GM12878 (cell line): ENCODE results near the gene CHCHD6. TPM values are rescaled to one million over a fixed set of nuclear protein-coding genes. Genes with fewer than 3 reads are reported as not detected.

ENCODE experiments used
- ATAC-seq: fragments of 200-7000 bp; cut with Tn5 transposase; 3 replicates; pipeline ENCODE4 v1.9.1; 2020; ENCODE audit warnings: mild to moderate bottlenecking, moderate library complexity
- BruUV-seq: library from RNA; stranded (reverse); fragments of 400-500 nt; replicated peaks from 2 replicates; lab custom pipeline; 2021; lab: Mats Ljungman, UMichigan
- CTCF ChIA-PET: fragments of 300-600 bp; sonication (Branson Sonifier 250); formaldehyde crosslinking; extraction: SDS; loops from one replicate; lab custom pipeline; 2021; ENCODE audit warnings: inconsistent platforms; lab: Yijun Ruan, JAX
- POLR2A ChIA-PET: fragments of 350-600 bp; formaldehyde crosslinking; extraction: SDS; loops from one replicate; lab custom pipeline; 2021; ENCODE audit warnings: inconsistent platforms; lab: Charles Lee
- RAD21 ChIA-PET: fragments of 300-600 bp; sonication (Branson Sonifier 250); formaldehyde crosslinking; loops from one replicate; lab custom pipeline; 2023; ENCODE audit warnings: antibody characterized with exemption; ENCODE audit not compliant: unreplicated experiment; lab: Charles Lee
- SMC1A ChIA-PET: fragments of 300-600 bp; sonication (Branson Sonifier 250); formaldehyde crosslinking; loops from one replicate; lab custom pipeline; 2023; ENCODE audit not compliant: unreplicated experiment, uncharacterized antibody; lab: Charles Lee
- DNase-seq: peaks from one replicate; pipeline ENCODE4 v3.0.0-alpha.2; 2011; ENCODE audit warnings: low read depth, low spot score
- FAIRE-seq: peaks from 3 replicates; lab custom pipeline; 2011; peaks lifted over from hg19 to GRCh38; lab: Jason Lieb, UNC
- H2AFZ ChIP-seq: 2 replicates; pipeline ENCODE4 v1.6.0; 2011; ENCODE audit warnings: low read depth, low read length, control low read depth; ENCODE audit not compliant: control insufficient read depth
- H3K27ac ChIP-seq: 2 replicates; pipeline ENCODE4 v1.5.1; 2011; ENCODE audit warnings: control low read depth; ENCODE audit not compliant: control insufficient read depth, insufficient read depth
- H3K27me3 ChIP-seq, 2 experiments: replicated peaks in 1 of 2; 2 replicates each; pipeline versions ENCODE4 v1.6.0 to v1.6.1; 2011; ENCODE audit warnings: low read length in 1 of 2; ENCODE audit not compliant: control insufficient read depth in 2 of 2, insufficient read depth in 2 of 2
- H3K36me3 ChIP-seq, 2 experiments: 2 replicates each; pipeline ENCODE4 v1.5.1; 2011; ENCODE audit warnings: low read length in 1 of 2; ENCODE audit not compliant: control insufficient read depth in 2 of 2, insufficient read depth in 2 of 2
- H3K4me1 ChIP-seq: 2 replicates; pipeline ENCODE4 v1.6.1; 2011; ENCODE audit warnings: mild to moderate bottlenecking, low read length, moderate library complexity, mixed read lengths; ENCODE audit not compliant: control insufficient read depth, insufficient read depth
- H3K4me2 ChIP-seq: 2 replicates; pipeline ENCODE4 v1.6.0; 2011; ENCODE audit warnings: control low read depth; ENCODE audit not compliant: control insufficient read depth, insufficient read depth
- H3K4me3 ChIP-seq: fragments of 200-600 bp; sonication (generic); 2 replicates; pipeline ENCODE4 v1.5.1; 2016
- H3K79me2 ChIP-seq: 2 replicates; pipeline ENCODE4 v1.6.0; 2011; ENCODE audit warnings: low read length; ENCODE audit not compliant: control insufficient read depth, insufficient read depth
- H3K9ac ChIP-seq: 2 replicates; pipeline ENCODE4 v1.8.0; 2011; ENCODE audit warnings: low read length, control low read depth, mixed read lengths; ENCODE audit not compliant: control insufficient read depth, insufficient read depth
- H3K9me3 ChIP-seq: replicated peaks from 3 replicates; pipeline ENCODE4 v1.5.1; 2011; ENCODE audit warnings: mild to moderate bottlenecking, low read length; ENCODE audit not compliant: control insufficient read depth, insufficient read depth
- H4K20me1 ChIP-seq: 2 replicates; pipeline ENCODE4 v1.6.0; 2011; ENCODE audit not compliant: control insufficient read depth, insufficient read depth
- NFIC ChIP-seq: IDR thresholded peaks from 2 replicates; pipeline ENCODE4 v1.6.1; 2012; ENCODE audit warnings: low read depth, mild to moderate bottlenecking, inconsistent platforms, low read length, moderate library complexity
- RFX5 ChIP-seq: IDR thresholded peaks from 2 replicates; pipeline ENCODE4 v1.6.1; 2011; ENCODE audit warnings: low read depth, low read length, improper control_type of control experiment
- TAF1 ChIP-seq: IDR thresholded peaks from 2 replicates; pipeline ENCODE4 v1.6.1; 2011; ENCODE audit warnings: mild to moderate bottlenecking, low read depth, low read length, borderline replicate concordance
- TCF12 ChIP-seq: IDR thresholded peaks from 2 replicates; pipeline ENCODE4 v1.6.1; 2011; ENCODE audit warnings: low read depth, mild to moderate bottlenecking, low read length
- ZNF274 ChIP-seq: IDR thresholded peaks from one replicate; pipeline ENCODE4 v1.8.0; 2011; ENCODE audit not compliant: insufficient read length, insufficient read depth
- ZNF384 ChIP-seq: IDR thresholded peaks from 2 replicates; pipeline ENCODE4 v1.6.1; 2012; ENCODE audit warnings: low read depth, mild to moderate bottlenecking, low read length, improper control_type of control experiment, borderline replicate concordance
- WGBS: methylation state at CpG from one replicate; pipeline ENCODE4 v1.1.6; 2016; ENCODE audit warnings: low lambda C conversion rate; ENCODE audit not compliant: insufficient replicate concordance, insufficient coverage; ENCODE audit errors: missing lambda C conversion rate; 5-methylcytosine and 5-hydroxymethylcytosine counted together
- in situ Hi-C: fragments of 300-500 bp; cut with MboI; formaldehyde crosslinking; loops from 9 replicates; pipeline ENCODE4 v1.14.3; 2018; ENCODE audit warnings: mixed read lengths
- intact Hi-C: fragments of 100-400 bp; cut with micrococcal nuclease; formaldehyde crosslinking; loops from one replicate; pipeline ENCODE4 v1.14.2; 2022; ENCODE audit not compliant: unreplicated experiment
- polyA plus RNA-seq, 11 experiments: library from polyadenylated mRNA; depleted of rRNA in 4 of 11; unstranded in 6 of 11; stranded (reverse) in 5 of 11; fragments of >200 nt; fragmentation: Nextera tagmentation in 4 of 11; fragmentation: Illumina TruSeq in 1 of 11; extraction: Ambion mirVana in 4 of 11; extraction: Trizol in 1 of 11; gene quantifications; 1 replicate in 1 of 11; 2 replicates in 10 of 11; pipeline versions ENCODE4 v1.2.1 to v1.2.3, GENCODE V29; 2011 to 2016; ENCODE audit warnings: inconsistent platforms in 2 of 11, missing spikeins in 2 of 11, low read depth in 1 of 11
- total RNA-seq, 4 experiments: library from RNA; depleted of rRNA in 3 of 4; stranded (reverse); fragments of >200 nt in 3 of 4; fragmentation: Illumina TruSeq in 1 of 4; extraction: Trizol in 1 of 4; gene quantifications; 2 replicates each; pipeline versions ENCODE4 v1.2.1 to v1.2.3, GENCODE V29; 2013 to 2021
- TF ChIP-seq, protein P1 (sequence below): fragments of 450-650 bp; formaldehyde crosslinking; IDR thresholded peaks from 2 replicates; pipeline ENCODE4 v1.4.0; 2022; ENCODE audit warnings: mild to moderate bottlenecking, moderate library complexity
- TF ChIP-seq, protein P2 (sequence below): fragments of 150-350 bp; IDR thresholded peaks from 2 replicates; pipeline ENCODE4 v1.6.1; 2014; ENCODE audit warnings: mild to moderate bottlenecking, low read depth, low read length

Gene CHCHD6
- total and polyA plus RNA-seq, 10 of the 15 experiments (the other 5 are each of a cell fraction or from before 2014, with no cell fraction given): 2.7 to 16.7 (median 12.3) TPM

DNA sequence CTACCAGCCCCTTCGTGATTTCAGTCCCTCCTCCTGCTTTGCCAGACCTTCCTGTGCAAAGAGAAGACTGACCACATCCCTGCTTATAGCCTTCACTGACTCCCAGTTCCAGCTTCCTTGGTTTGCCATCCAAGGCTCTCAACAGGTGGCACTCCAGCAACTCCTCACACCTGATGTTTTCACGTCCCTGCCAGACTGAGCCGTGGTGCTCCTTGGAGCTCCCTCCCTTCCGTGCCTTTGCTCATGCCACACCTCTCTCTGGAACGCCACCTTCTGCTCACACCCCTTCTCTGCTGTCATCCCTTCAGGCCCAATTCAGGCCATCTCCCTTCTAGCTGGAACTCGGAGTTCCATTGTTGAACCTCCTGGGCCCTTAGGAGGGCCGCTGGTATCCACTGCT is 12.0 kb downstream of the CHCHD6 start:
- ATAC-seq (no peak), DNase-seq (no peak)
- Histone ChIP-seq H3K79me2 (no peaks in the 10 kb centered on the region), H3K27ac (no peak overlapping the region), H3K9ac (no peak overlapping the region), H3K4me2 (no peak overlapping the region), H3K27me3 (no peaks in the 10 kb centered on the region), H3K36me3 (no peaks in the 10 kb centered on the region), H3K4me3 (no peak overlapping the region)
- ChIA-PET POLR2A (no interaction called here), CTCF (no interaction called here), RAD21 (no interaction called here)
- TF ChIP-seq, protein P1, sequence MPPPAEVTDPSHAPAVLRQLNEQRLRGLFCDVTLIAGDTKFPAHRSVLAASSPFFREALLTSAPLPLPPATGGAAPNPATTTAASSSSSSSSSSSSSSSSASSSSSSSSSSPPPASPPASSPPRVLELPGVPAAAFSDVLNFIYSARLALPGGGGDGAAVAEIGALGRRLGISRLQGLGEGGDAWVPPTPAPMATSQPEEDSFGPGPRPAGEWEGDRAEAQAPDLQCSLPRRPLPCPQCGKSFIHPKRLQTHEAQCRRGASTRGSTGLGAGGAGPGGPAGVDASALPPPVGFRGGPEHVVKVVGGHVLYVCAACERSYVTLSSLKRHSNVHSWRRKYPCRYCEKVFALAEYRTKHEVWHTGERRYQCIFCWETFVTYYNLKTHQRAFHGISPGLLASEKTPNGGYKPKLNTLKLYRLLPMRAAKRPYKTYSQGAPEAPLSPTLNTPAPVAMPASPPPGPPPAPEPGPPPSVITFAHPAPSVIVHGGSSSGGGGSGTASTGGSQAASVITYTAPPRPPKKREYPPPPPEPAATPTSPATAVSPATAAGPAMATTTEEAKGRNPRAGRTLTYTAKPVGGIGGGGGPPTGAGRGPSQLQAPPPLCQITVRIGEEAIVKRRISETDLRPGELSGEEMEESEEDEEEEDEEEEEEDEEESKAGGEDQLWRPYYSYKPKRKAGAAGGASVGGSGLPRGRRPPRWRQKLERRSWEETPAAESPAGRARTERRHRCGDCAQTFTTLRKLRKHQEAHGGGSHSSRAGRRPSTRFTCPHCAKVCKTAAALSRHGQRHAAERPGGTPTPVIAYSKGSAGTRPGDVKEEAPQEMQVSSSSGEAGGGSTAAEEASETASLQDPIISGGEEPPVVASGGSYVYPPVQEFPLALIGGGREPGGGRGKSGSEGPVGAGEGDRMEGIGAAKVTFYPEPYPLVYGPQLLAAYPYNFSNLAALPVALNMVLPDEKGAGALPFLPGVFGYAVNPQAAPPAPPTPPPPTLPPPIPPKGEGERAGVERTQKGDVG (CRISPR knock-in tag): no peak
- no peak for TF ChIP-seq TAF1
- TF ChIP-seq TCF12: no peak
- no peak for TF ChIP-seq RFX5
- TF ChIP-seq NFIC: no peak
- no peak for TF ChIP-seq ZNF274
- TF ChIP-seq ZNF384: no peak
- TF ChIP-seq, protein P2, sequence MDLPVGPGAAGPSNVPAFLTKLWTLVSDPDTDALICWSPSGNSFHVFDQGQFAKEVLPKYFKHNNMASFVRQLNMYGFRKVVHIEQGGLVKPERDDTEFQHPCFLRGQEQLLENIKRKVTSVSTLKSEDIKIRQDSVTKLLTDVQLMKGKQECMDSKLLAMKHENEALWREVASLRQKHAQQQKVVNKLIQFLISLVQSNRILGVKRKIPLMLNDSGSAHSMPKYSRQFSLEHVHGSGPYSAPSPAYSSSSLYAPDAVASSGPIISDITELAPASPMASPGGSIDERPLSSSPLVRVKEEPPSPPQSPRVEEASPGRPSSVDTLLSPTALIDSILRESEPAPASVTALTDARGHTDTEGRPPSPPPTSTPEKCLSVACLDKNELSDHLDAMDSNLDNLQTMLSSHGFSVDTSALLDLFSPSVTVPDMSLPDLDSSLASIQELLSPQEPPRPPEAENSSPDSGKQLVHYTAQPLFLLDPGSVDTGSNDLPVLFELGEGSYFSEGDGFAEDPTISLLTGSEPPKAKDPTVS: no peak
- TF ChIP-seq, all 136 proteins: peak for 0
- FAIRE-seq: no peak
- WGBS: 67% methylated on average over 7 of the region's 7 CpGs
- in situ Hi-C loops (no loop called here), intact Hi-C loops (no loop called here)
- BruUV-seq: no TSS peak
- SMC1A ChIA-PET: no interaction called here
- Histone ChIP-seq H4K20me1 (peaks cover 5% of the 10 kb centered on the region), H2AFZ (no peak overlapping the region), H3K4me1 (peaks cover 3% of the 10 kb centered on the region; the same call in 1 of the 2 replicates), H3K9me3 (no peaks in the 10 kb centered on the region)
